Stimulated activated CD8-positive, alpha-beta memory T cell treated with anti-CD3 and anti-CD28 coated beads, Interleukin-4, amount 100 ng/mL, for 4 hours (primary cell): ENCODE measurements around the gene EYA2.

Source experiments
- DNase-seq, 2 donors: peaks; one replicate each; pipeline ENCODE4 v3.0.0-alpha.2; 2020; ENCODE audit warnings: low read depth in 2 of 2, low spot score in 1 of 2

Gene EYA2

GRCh38 chr20:47004179-47004578, 109.5 kb downstream of the EYA2 start:
- DNase-seq: no peak

- no peak for DNase-seq
Observed at GRCh38 chr20:47007826-47008655, 113.4 kb downstream of the EYA2 start.

DNA sequence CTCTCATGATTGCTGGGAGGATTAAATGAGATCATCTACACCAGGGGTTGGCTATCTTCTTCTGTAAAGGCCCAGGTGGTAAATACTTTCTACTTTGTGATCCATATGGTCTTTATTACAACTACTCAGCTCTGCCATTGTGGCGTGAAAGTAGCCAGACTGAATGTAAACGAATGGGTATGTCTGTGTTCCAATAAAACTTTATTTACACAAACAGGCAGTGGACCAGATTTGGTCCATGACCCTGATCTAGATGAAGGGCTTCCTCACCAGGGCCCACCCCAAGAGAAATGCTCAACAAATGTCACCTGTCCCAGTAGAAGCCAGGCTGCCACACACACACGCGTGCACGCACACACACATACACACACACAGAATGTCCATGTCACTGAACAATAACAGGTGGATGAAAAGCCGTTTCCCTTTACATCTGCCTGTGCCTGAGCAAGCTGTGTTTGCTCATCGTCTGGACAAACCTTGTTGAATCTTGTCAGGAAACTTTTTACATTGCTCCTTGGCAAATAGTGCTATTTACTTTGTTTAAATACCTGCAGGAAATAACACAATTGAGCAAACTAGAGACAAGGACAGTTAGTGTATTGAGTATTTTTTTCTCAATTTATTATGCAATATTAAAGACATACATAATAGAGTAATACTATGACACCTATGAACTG, 114.3 kb downstream of the EYA2 start:
- DNase-seq: no peak

- DNase-seq: no peak
Observed at GRCh38 chr20:47009784-47010183, 115.1 kb downstream of the EYA2 start.

- DNase-seq: no peak
Observed at GRCh38 chr20:47011984-47012383, 117.3 kb downstream of the EYA2 start.

GRCh38 chr20:47013606-47014005, 119.0 kb downstream of the EYA2 start:
- DNase-seq: no peak

GRCh38 chr20:47016068-47016664, 121.5 kb downstream of the EYA2 start:
- no peak for DNase-seq

DNA sequence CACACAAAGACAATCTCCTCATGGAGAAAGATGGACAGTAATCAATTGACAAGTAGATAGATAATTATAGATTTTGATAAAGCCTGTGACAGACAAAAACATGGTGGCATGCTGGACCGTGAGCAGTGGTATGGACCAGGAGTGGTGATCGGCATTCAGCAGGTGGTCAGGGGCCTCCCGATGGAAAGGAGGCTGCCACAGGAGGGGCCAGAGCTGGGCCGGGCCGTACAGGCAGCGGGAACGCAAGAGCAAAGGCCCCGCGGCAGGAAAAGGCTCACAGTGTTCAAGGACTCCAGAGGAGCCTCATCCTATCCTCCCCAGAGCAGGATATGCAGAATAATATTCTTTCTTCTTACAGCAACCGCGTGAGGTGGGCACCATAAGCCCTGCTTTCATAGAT, 123.7 kb downstream of the EYA2 start:
- DNase-seq: no peak

GRCh38 chr20:47019121-47019824, 124.6 kb downstream of the EYA2 start:
- no peak for DNase-seq

DNA sequence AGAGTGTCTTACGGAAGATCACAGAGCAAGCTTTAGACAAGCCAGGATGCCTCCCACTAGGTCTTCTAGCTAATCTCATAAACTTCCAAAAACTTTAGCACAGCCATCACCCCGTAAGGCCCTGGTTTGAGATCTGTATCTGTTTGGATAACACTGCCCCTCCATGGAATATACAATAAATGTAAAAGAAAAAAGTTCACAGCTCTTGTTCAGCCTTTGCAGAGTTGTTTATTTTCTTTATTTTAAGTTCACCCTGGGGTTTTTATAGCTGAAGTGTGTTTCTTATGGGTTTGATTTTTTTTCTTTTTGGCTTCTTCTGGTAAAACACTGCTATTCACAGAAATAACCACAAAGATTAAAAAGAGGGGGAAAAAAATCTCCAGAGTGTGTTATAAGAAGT, 125.6 kb downstream of the EYA2 start:
- no peak for DNase-seq

GRCh38 chr20:47021850-47022249, 127.2 kb downstream of the EYA2 start:
- no peak for DNase-seq

GRCh38 chr20:47024461-47024937, 129.9 kb downstream of the EYA2 start:
- no peak for DNase-seq

DNA sequence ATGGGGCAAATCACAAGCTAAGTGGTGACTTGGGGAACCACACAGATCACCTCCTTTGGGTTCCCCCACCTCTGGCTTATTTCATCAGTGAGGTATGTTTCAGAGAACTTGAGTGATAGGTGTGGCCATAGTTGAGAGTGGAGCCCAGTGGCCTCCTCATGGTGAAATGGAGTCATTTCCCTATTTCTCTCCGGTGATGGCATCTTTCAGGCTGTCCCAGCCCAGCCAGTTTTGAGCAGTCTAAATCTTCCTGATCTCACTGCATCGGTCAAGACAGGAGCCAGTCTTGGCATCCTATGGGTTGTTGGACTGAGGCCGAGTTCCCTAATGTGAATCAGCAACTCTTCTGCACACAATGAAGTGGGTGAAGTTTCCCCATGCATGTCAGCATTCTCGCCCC, 132.4 kb downstream of the EYA2 start:
- no peak for DNase-seq

GRCh38 chr20:47027456-47027855, 132.8 kb downstream of the EYA2 start:
- no peak for DNase-seq

DNA sequence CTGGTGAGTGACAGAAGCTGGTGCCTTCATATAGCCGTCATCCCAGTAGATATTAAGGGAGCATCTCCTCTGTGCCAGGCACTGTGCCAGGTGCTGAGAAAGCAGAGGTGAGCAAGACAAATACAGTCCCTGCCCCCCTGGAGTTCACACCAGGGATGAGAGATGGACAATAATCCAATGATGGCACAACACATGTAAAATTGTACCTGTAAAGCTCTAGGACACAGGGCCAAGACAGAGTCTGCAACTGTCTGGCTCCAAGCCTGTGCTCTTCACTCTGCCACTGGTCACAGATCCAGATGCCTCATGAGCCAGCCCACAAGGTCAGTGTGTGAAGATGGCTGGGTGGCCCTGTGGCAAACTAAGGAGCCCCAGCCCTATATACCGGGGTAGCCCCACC, 133.8 kb downstream of the EYA2 start:
- no peak for DNase-seq

- no peak for DNase-seq
Observed at GRCh38 chr20:47029845-47030244, 135.2 kb downstream of the EYA2 start.

GRCh38 chr20:47030271-47030810, 135.7 kb downstream of the EYA2 start:
- DNase-seq: no peak

- DNase-seq: no peak
Observed at GRCh38 chr20:47031004-47031403, 136.4 kb downstream of the EYA2 start.

GRCh38 chr20:47031821-47032220, 137.2 kb downstream of the EYA2 start:
- DNase-seq: no peak

DNA sequence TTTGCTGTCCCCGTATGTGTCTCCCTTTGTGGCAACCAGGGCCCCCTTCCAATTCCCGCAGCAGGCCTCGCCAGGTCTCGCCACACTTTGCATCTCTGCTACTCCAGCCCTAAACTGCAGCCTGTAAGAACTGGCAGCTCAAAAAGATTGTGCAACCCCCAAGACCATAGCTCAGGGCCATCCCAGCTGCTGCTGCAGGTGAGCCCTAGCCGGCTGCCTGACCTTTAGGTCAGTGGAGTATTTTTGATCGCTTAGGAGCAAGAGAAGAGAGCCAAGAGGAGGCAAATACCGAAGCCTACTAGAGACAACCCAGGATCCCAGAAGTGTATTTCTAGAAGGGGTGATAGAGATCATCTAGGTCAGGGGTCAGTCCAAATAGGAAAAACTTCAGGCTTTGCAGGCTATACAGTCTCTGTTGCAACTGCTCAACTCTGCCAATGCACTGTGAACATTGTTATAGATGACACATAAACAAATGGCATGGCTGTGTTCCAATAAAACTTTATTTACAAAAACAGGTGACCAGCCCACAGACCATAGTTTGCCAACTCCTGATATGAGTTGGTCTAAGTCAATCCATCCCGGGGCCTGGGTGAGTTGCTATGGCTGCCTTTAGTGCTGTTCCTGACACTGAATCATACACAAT, 138.4 kb downstream of the EYA2 start:
- DNase-seq: no peak

- no peak for DNase-seq
Observed at GRCh38 chr20:47033665-47034064, 139.0 kb downstream of the EYA2 start.
